Neural cell (in vitro differentiated cells): ENCODE results near the gene MRPL53. TPM values are rescaled to one million over a fixed set of nuclear protein-coding genes. Genes with fewer than 3 reads are reported as not detected.
A peak's percentile ranks its signal among the peaks of the same experiment; 100 is the strongest.

Source experiments
- H2AFZ ChIP-seq: fragments of 200-600, 300-800 bp; sonication (generic), shearing (Covaris generic); 2 replicates; pipeline ENCODE4 v1.6.0; 2014; ENCODE audit warnings: low read depth, mild to moderate bottlenecking, antibody characterized with exemption, low read length, moderate library complexity
- H3F3A ChIP-seq: fragments of 200-600 bp; shearing (Covaris generic); 2 replicates; pipeline ENCODE4 v1.6.1; 2016; ENCODE audit warnings: mild to moderate bottlenecking, moderate library complexity, mixed read lengths, antibody characterized with exemption, low read length; ENCODE audit not compliant: insufficient read depth, poor library complexity, severe bottlenecking
- H3K27ac ChIP-seq: fragments of 200-600, 300-800 bp; sonication (generic), shearing (Covaris generic); 2 replicates; pipeline ENCODE4 v1.5.1; 2014; ENCODE audit warnings: mild to moderate bottlenecking, low read length, moderate library complexity
- H3K27me3 ChIP-seq: fragments of 300-800, 200-600 bp; sonication (generic), shearing (Covaris generic); 2 replicates; pipeline ENCODE4 v1.6.0; 2014; ENCODE audit warnings: mild to moderate bottlenecking, low read depth, low read length, moderate library complexity; ENCODE audit not compliant: insufficient read depth
- H3K36me3 ChIP-seq: fragments of 300-800, 200-600 bp; sonication (generic), shearing (Covaris generic); 2 replicates; pipeline ENCODE4 v1.5.1; 2014; ENCODE audit warnings: mild to moderate bottlenecking, antibody characterized with exemption, low read length, moderate library complexity; ENCODE audit not compliant: insufficient read depth
- H3K4me2 ChIP-seq: fragments of 300-800, 200-600 bp; sonication (generic), shearing (Covaris generic); 2 replicates; pipeline ENCODE4 v1.6.0; 2014; ENCODE audit warnings: mild to moderate bottlenecking, low read length
- H3K4me3 ChIP-seq: fragments of 300-800, 200-600 bp; sonication (generic), shearing (Covaris generic); 2 replicates; pipeline ENCODE4 v1.5.1; 2014; ENCODE audit warnings: mild to moderate bottlenecking, low read length, moderate library complexity
- H3K79me2 ChIP-seq: fragments of 200-600 bp; shearing (Covaris generic); replicated peaks from 2 replicates; pipeline ENCODE4 v1.6.0; 2014; ENCODE audit warnings: mild to moderate bottlenecking, low read length, moderate library complexity; ENCODE audit not compliant: insufficient read depth
- H3K9ac ChIP-seq: fragments of 300-800, 200-600 bp; sonication (generic), shearing (Covaris generic); 2 replicates; pipeline ENCODE4 v1.6.1; 2016; ENCODE audit warnings: mild to moderate bottlenecking, low read length, mixed read lengths
- H3K9me2 ChIP-seq: fragments of 200-600 bp; shearing (Covaris generic); 2 replicates; pipeline ENCODE4 v1.6.1; 2016; ENCODE audit warnings: mild to moderate bottlenecking, low read length, mixed read lengths; ENCODE audit not compliant: insufficient read depth
- H3K9me3 ChIP-seq: fragments of 200-600, 300-800 bp; sonication (generic), shearing (Covaris generic); 2 replicates; pipeline ENCODE4 v1.6.1; 2016; ENCODE audit warnings: mild to moderate bottlenecking, mixed run types, low read length, moderate library complexity, mixed read lengths
- H4K20me1 ChIP-seq: fragments of 200-600 bp; shearing (Covaris generic); 2 replicates; pipeline ENCODE4 v1.6.1; 2016; ENCODE audit warnings: mild to moderate bottlenecking, mixed run types; ENCODE audit not compliant: insufficient read depth
- EP300 ChIP-seq: fragments of 450-650 bp; conservative IDR thresholded peaks from 2 replicates; pipeline ENCODE4 v1.6.1; 2014; ENCODE audit warnings: antibody characterized with exemption, mild to moderate bottlenecking, moderate library complexity; ENCODE audit not compliant: poor library complexity, severe bottlenecking
- EZH2 ChIP-seq: fragments of 200-600, 300-800 bp; shearing (Covaris generic), sonication (generic); IDR thresholded peaks from 2 replicates; pipeline ENCODE4 v1.6.1; 2014; ENCODE audit warnings: antibody characterized with exemption, low read length, borderline replicate concordance, mild to moderate bottlenecking; ENCODE audit not compliant: insufficient read depth, poor library complexity, severe bottlenecking
- MXI1 ChIP-seq: fragments of 450-650 bp; conservative IDR thresholded peaks from 2 replicates; pipeline ENCODE4 v1.6.1; 2014; ENCODE audit warnings: antibody characterized with exemption, mild to moderate bottlenecking; ENCODE audit not compliant: poor library complexity, severe bottlenecking
- POLR2AphosphoS5 ChIP-seq: IDR thresholded peaks from 2 replicates; pipeline ENCODE4 v1.6.1; 2012
- RAD21 ChIP-seq: fragments of 450-650 bp; conservative IDR thresholded peaks from 2 replicates; pipeline ENCODE4 v1.6.1; 2014; ENCODE audit warnings: antibody characterized with exemption, mild to moderate bottlenecking, moderate library complexity
- SMC3 ChIP-seq: fragments of 450-650 bp; conservative IDR thresholded peaks from 2 replicates; pipeline ENCODE4 v1.6.1; 2014; ENCODE audit warnings: antibody characterized with exemption, mild to moderate bottlenecking, moderate library complexity; ENCODE audit not compliant: poor library complexity
- TAF1 ChIP-seq: IDR thresholded peaks from 2 replicates; pipeline ENCODE4 v1.6.1; 2012; ENCODE audit warnings: low read depth
- polyA plus RNA-seq: library from polyadenylated mRNA; depleted of rRNA; stranded (reverse); fragments of >200 nt; gene quantifications from 2 replicates; pipeline ENCODE4 v1.2.3, GENCODE V29; 2014
- TF ChIP-seq, protein P1 (sequence below): fragments of 450-650 bp; IDR thresholded peaks from 2 replicates; pipeline ENCODE4 v1.5.1; 2014; ENCODE audit warnings: antibody characterized with exemption, mild to moderate bottlenecking, moderate library complexity; ENCODE audit not compliant: poor library complexity, severe bottlenecking
- TF ChIP-seq, protein P2 (sequence below): IDR thresholded peaks from 2 replicates; pipeline ENCODE4 v1.6.1; 2012; ENCODE audit warnings: borderline replicate concordance

MRPL53 gene
- polyA plus RNA-seq, 1 donor from 2014 or later: 28.0 TPM

DNA sequence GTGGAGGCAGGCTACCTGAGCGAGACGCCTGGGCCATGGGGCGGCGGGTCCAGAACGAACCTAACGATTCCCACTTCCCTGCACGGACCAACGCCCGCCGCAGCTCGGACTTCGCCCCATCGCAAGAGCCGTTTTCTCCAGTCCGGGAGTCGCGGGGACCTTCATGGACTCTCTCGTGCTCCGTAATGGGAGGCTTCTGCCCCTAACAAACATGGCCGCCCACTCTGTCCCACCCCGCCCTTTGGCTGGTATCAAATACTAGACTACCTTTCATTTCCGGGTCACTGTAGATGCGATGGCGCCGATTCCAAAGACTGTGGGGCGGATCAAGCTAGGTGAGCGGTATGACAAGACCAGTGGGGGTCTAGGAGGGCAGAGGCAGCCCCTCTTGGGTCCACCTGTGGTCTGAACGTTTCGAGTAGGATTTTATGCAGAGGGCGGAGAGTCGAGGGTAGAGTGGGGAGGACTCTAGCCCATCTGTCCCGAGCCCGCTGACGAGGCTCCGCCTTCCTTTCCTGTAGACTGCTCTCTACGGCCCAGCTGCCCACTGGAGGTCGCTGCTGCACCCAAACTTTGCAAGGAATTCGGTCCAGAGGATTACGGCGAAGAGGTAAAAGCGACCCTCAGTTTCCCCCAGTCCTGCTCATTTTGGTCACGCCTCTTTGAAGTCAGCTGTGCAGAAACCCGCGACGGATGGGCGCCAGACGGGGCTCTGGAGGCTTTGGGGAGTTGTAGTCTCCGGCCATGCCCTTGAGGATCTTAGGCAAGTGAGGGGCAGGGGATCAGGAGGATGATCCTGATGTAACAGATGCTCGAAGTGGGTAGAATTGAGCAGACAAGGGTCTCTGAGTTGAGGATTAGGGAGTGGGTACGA, 10.6 kb upstream of the MRPL53 start, which contains the start of the genes CCDC142 and TTC31 (continued):
- peak; percentile 98 for TF ChIP-seq SMC3

DNA sequence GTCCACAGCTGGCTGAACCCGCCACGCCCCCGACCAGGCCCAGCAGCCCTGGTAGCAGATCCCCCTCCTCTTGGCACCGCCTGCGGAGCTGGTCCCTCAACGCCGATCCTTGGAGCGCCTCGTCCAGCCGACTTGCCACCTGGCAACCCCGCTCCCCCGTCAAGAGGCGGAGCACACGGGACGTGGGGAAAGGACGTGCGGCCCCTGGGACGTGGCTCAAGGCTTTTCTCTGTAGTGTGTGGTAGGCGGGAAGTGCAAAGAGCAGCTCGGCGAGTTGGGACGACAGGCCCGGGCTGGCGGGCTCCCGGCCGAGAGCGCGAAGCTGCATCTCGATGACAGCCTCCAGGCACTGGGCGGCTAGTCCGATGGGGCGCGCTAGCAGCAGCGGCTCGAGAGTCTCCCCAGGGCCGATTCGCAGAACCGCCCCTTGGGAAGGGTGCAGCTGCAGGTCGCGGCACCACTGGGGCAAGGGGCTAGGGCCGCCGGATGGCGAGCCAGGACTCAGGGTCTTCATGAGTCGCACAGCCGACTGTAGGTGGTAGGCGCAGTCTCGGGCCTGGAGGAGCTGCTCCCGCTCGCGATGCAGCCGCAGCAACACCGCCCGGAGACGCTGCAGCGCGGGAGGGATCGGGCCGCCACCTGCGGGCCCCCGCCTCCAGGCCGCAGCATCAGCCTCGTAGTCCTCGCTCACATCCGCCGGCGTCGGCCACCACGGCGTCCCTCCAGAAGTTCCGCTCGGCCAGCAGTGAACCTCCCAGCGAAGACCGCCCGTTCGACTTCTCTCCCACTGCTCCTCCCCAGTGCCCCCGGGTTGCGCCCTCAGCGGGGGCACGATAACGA, 9.7 kb upstream of the MRPL53 start:
- Histone ChIP-seq H3K9ac (peak overlapping the region; percentile 94), H3K4me3 (peak overlapping the region; percentile 100), H3K79me2 (peaks cover 26% of the 10 kb centered on the region), H2AFZ (peak overlapping the region; percentile 69), H3K9me3 (no peaks in the 10 kb centered on the region), H3K4me2 (peak overlapping the region; percentile 84), H3K27me3 (no peaks in the 10 kb centered on the region), H3K36me3 (peaks cover 3% of the 10 kb centered on the region), H4K20me1 (no peaks in the 10 kb centered on the region), H3F3A (no peaks in the 10 kb centered on the region), H3K9me2 (no peaks in the 10 kb centered on the region), H3K27ac (peak overlapping the region; percentile 87)
- TF ChIP-seq RAD21 (no peak), MXI1 (no peak), SMC3 (no peak), EZH2 (no peak), TAF1 (no peak), POLR2AphosphoS5 (no peak)
- TF ChIP-seq, protein P1, sequence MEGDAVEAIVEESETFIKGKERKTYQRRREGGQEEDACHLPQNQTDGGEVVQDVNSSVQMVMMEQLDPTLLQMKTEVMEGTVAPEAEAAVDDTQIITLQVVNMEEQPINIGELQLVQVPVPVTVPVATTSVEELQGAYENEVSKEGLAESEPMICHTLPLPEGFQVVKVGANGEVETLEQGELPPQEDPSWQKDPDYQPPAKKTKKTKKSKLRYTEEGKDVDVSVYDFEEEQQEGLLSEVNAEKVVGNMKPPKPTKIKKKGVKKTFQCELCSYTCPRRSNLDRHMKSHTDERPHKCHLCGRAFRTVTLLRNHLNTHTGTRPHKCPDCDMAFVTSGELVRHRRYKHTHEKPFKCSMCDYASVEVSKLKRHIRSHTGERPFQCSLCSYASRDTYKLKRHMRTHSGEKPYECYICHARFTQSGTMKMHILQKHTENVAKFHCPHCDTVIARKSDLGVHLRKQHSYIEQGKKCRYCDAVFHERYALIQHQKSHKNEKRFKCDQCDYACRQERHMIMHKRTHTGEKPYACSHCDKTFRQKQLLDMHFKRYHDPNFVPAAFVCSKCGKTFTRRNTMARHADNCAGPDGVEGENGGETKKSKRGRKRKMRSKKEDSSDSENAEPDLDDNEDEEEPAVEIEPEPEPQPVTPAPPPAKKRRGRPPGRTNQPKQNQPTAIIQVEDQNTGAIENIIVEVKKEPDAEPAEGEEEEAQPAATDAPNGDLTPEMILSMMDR: no peak
- TF ChIP-seq, protein P2, sequence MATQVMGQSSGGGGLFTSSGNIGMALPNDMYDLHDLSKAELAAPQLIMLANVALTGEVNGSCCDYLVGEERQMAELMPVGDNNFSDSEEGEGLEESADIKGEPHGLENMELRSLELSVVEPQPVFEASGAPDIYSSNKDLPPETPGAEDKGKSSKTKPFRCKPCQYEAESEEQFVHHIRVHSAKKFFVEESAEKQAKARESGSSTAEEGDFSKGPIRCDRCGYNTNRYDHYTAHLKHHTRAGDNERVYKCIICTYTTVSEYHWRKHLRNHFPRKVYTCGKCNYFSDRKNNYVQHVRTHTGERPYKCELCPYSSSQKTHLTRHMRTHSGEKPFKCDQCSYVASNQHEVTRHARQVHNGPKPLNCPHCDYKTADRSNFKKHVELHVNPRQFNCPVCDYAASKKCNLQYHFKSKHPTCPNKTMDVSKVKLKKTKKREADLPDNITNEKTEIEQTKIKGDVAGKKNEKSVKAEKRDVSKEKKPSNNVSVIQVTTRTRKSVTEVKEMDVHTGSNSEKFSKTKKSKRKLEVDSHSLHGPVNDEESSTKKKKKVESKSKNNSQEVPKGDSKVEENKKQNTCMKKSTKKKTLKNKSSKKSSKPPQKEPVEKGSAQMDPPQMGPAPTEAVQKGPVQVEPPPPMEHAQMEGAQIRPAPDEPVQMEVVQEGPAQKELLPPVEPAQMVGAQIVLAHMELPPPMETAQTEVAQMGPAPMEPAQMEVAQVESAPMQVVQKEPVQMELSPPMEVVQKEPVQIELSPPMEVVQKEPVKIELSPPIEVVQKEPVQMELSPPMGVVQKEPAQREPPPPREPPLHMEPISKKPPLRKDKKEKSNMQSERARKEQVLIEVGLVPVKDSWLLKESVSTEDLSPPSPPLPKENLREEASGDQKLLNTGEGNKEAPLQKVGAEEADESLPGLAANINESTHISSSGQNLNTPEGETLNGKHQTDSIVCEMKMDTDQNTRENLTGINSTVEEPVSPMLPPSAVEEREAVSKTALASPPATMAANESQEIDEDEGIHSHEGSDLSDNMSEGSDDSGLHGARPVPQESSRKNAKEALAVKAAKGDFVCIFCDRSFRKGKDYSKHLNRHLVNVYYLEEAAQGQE: no peak

DNA sequence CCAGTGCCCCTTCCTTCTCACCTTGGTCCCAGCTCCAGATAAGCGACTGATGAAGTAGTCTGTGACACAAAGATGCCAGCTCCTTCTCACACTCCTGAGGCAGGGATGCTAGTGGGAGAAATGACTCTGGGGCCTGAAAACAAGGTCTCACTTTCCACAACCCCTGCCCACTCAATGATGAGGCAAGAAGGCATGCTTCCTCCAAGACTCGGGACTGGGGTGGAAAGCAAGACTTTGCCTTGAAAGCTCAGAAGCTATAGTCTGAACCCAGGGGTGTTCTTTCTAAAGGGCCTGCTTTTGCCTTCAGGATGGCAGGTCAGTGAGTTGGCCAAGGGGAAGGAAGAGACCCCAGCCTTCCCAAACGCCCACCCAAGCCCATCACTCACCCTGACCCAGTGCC, 9.0 kb upstream of the MRPL53 start:
- no peak overlapping the region for H2AFZ ChIP-seq
- peak overlapping the region; percentile 100 for H3K4me3 ChIP-seq
- H3K9me2 ChIP-seq: no peaks in the 10 kb centered on the region
- no peaks in the 10 kb centered on the region for H3F3A ChIP-seq
- no peaks in the 10 kb centered on the region for H4K20me1 ChIP-seq
- TF ChIP-seq, protein P2: no peak
- TF ChIP-seq SMC3 (no peak), TAF1 (no peak), EP300 (no peak), POLR2AphosphoS5 (no peak)
- H3K36me3 ChIP-seq: peaks cover 3% of the 10 kb centered on the region
- H3K79me2 ChIP-seq: peaks cover 26% of the 10 kb centered on the region
- H3K27ac ChIP-seq: peak overlapping the region; percentile 87
- H3K4me2 ChIP-seq: peak overlapping the region; percentile 84
- no peaks in the 10 kb centered on the region for H3K9me3 ChIP-seq
- H3K27me3 ChIP-seq: no peaks in the 10 kb centered on the region
- peak overlapping the region; percentile 94 for H3K9ac ChIP-seq
